HepG2 (cell line): Measurements from ENCODE around the gene RNASE13. TPM values are rescaled to one million over a fixed set of nuclear protein-coding genes. Genes with fewer than 3 reads are reported as not detected.

Experiments used
- HNF4A ChIP-seq: sonication (generic); formaldehyde crosslinking; IDR thresholded peaks from 2 replicates; pipeline ENCODE4 v1.4.0; 2020; ENCODE audit warnings: missing genetic modification reagents
- HNRNPH1 ChIP-seq: fragments of 200-400 bp; formaldehyde crosslinking; optimal IDR thresholded peaks from 2 replicates; pipeline ENCODE3; 2017; ENCODE audit warnings: mild to moderate bottlenecking, low read depth, low read length
- IRX3 ChIP-seq: sonication (generic); formaldehyde crosslinking; IDR thresholded peaks from 2 replicates; pipeline ENCODE4 v1.8.1; 2023; ENCODE audit warnings: mild to moderate bottlenecking, low read depth, missing genetic modification reagents, borderline replicate concordance
- JUNB ChIP-seq: sonication (generic); formaldehyde crosslinking; IDR thresholded peaks from 2 replicates; pipeline ENCODE4 v1.8.0; 2022; ENCODE audit warnings: missing genetic modification reagents, mild to moderate bottlenecking, borderline replicate concordance
- KAT7 ChIP-seq: IDR thresholded peaks from 2 replicates; pipeline ENCODE4 v1.6.1; 2018; ENCODE audit warnings: borderline replicate concordance, missing compliant biosample characterization
- KAT8 ChIP-seq: IDR thresholded peaks from 2 replicates; pipeline ENCODE4 v1.6.1; 2016; ENCODE audit warnings: missing genetic modification reagents, missing compliant biosample characterization
- KLF12 ChIP-seq: sonication (generic); formaldehyde crosslinking; IDR thresholded peaks from 2 replicates; pipeline ENCODE4 v1.4.0; 2020; ENCODE audit warnings: missing genetic modification reagents, borderline replicate concordance
- MAZ ChIP-seq, 2 experiments: sonication (generic) in 1 of 2; formaldehyde crosslinking in 1 of 2; IDR thresholded peaks; 2 replicates each; pipeline versions ENCODE4 v1.5.0 to v1.6.1; 2012 to 2020; ENCODE audit warnings: low read depth in 2 of 2, mild to moderate bottlenecking in 2 of 2, borderline replicate concordance in 1 of 2, improper control_type of control experiment in 1 of 2, low read length in 1 of 2, missing genetic modification reagents in 1 of 2, moderate library complexity in 1 of 2
- RXRB ChIP-seq: IDR thresholded peaks from 2 replicates; pipeline ENCODE4 v1.6.1; 2016; ENCODE audit warnings: borderline replicate concordance, missing genetic modification reagents, missing compliant biosample characterization
- SNAPC2 ChIP-seq: sonication (generic); formaldehyde crosslinking; IDR thresholded peaks from 2 replicates; pipeline ENCODE4 v1.8.1; 2022; ENCODE audit warnings: mild to moderate bottlenecking, missing genetic modification reagents
- WIZ ChIP-seq: sonication (generic); formaldehyde crosslinking; IDR thresholded peaks from 2 replicates; pipeline ENCODE4 v1.5.1; 2020; ENCODE audit warnings: mild to moderate bottlenecking, missing genetic modification reagents
- ZFY ChIP-seq: sonication (generic); formaldehyde crosslinking; IDR thresholded peaks from 2 replicates; pipeline ENCODE4 v1.4.0; 2020; ENCODE audit warnings: missing genetic modification reagents
- ZKSCAN8 ChIP-seq: IDR thresholded peaks from 2 replicates; pipeline ENCODE4 v1.6.1; 2016; ENCODE audit warnings: borderline replicate concordance, missing genetic modification reagents, missing compliant biosample characterization
- ZNF10 ChIP-seq: sonication (generic); formaldehyde crosslinking; IDR thresholded peaks from 2 replicates; pipeline ENCODE4 v1.4.0; 2020; ENCODE audit warnings: mild to moderate bottlenecking, low read depth, missing genetic modification reagents, borderline replicate concordance
- ZNF253 ChIP-seq: sonication (generic); formaldehyde crosslinking; IDR thresholded peaks from 2 replicates; pipeline ENCODE4 v1.8.0; 2022; ENCODE audit warnings: mild to moderate bottlenecking, missing genetic modification reagents, borderline replicate concordance
- ZNF713 ChIP-seq: sonication (generic); formaldehyde crosslinking; IDR thresholded peaks from 2 replicates; pipeline ENCODE4 v1.4.0; 2020; ENCODE audit warnings: mild to moderate bottlenecking, missing genetic modification reagents
- ZNF777 ChIP-seq: sonication (generic); formaldehyde crosslinking; IDR thresholded peaks from 2 replicates; pipeline ENCODE4 v1.4.0; 2020; ENCODE audit warnings: missing genetic modification reagents
- polyA plus RNA-seq, 8 experiments: library from polyadenylated mRNA; depleted of rRNA in 3 of 8; stranded (reverse) in 7 of 8; unstranded in 1 of 8; fragments of >200 nt; fragmentation: Illumina TruSeq in 4 of 8; extraction: Trizol in 4 of 8; gene quantifications; 2 replicates each; pipeline versions ENCODE4 v1.2.1 to v1.2.3, GENCODE V29; 2011 to 2016; ENCODE audit warnings: low read depth in 4 of 8, missing spikeins in 1 of 8, mixed read lengths in 1 of 8; ENCODE audit not compliant: insufficient read depth in 1 of 8
- total RNA-seq, 5 experiments: library from RNA; depleted of rRNA; stranded (reverse); fragments of >200 nt; fragmentation: Illumina TruSeq; extraction: Trizol; gene quantifications; 2 replicates each; pipeline ENCODE4 v1.2.3, GENCODE V29; 2016; ENCODE audit warnings: low read depth in 1 of 5
- TF ChIP-seq, protein P1 (sequence below): sonication (generic); formaldehyde crosslinking; IDR thresholded peaks from 2 replicates; pipeline ENCODE4 v1.5.1; 2020; ENCODE audit warnings: mild to moderate bottlenecking, missing genetic modification reagents, borderline replicate concordance
- TF ChIP-seq, protein P2 (sequence below): sonication (generic); formaldehyde crosslinking; IDR thresholded peaks from 2 replicates; pipeline ENCODE4 v1.4.0; 2020; ENCODE audit warnings: mild to moderate bottlenecking, missing genetic modification reagents
- TF ChIP-seq, protein P3 (sequence below): sonication (generic); formaldehyde crosslinking; IDR thresholded peaks from 2 replicates; pipeline ENCODE4 v1.4.0; 2020; ENCODE audit warnings: missing genetic modification reagents
- TF ChIP-seq, protein P4 (sequence below): sonication (generic); formaldehyde crosslinking; IDR thresholded peaks from 2 replicates; pipeline ENCODE4 v1.5.0; 2020; ENCODE audit warnings: missing genetic modification reagents
- TF ChIP-seq, protein P5 (sequence below): sonication (generic); formaldehyde crosslinking; IDR thresholded peaks from 2 replicates; pipeline ENCODE4 v1.8.1; 2022; ENCODE audit warnings: mild to moderate bottlenecking, missing genetic modification reagents

The RNASE13 gene
- total and polyA plus RNA-seq, 2 of the 13 experiments (the other 11 are each of a cell fraction or from before 2014, with no cell fraction given) = 1.0 TPM; not detected in 1

DNA sequence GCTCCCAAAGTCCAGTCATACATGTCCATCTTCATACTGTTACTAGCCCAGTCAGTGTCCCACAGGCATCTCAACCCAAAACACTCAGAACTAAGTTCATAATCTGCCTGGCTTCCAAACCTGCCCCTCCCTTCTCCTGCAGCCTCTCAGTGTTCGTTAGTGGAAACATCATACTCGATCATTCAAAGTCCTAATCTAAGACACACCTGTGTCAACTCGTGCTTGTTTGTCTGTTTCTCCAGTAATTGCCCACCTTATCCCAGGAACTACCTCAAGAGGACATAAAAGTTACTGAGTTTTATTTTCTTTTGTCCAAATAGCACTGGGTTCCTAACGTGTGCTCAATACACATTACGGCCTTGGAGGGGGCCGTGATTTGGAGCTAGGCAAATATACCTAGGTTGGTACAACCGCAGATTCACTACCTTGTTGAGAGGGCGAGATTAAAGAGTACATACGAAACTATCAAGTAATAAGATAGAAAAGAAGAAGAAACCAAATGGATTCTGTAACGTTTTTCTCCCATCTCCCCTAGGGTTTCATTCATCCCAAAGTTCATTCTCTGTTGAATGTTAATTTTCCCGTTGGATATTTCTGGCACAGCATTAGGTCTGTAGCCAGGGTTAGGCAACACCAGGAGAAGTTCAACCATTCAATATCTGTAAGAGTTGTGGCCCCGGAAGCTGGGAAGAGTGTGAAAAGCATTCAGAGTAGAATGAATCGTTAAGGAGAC, 26.2 kb upstream of the RNASE13 start (continued):
- TF ChIP-seq ZFY (no peak), HNF4A (peak; percentile 36; the same call in 1 of the 2 replicates), ZNF777 (CRISPR knock-in tag) (no peak), ZNF10 (CRISPR knock-in tag) (no peak), HNRNPH1 (no peak), KLF12 (CRISPR knock-in tag) (no peak), MAZ (IDR thresholded peaks at IDR 0.05; ENCODE audit: borderline replicate concordance, low read depth, low read length) (no peak), MAZ (CRISPR knock-in tag; IDR thresholded peaks at IDR 0.05; ENCODE audit: low read depth) (0 out of 2 replicates have a peak, but pooled peaks have one; percentile 25), SNAPC2 (no peak), WIZ (CRISPR knock-in tag) (0 out of 2 replicates have a peak, but pooled peaks have one; percentile 30), RXRB (CRISPR knock-in tag) (0 out of 2 replicates have a peak, but pooled peaks have one; percentile 26), KAT7 (no peak), JUNB (CRISPR knock-in tag) (no peak), KAT8 (peak; percentile 48), ZNF713 (CRISPR knock-in tag) (no peak), ZKSCAN8 (CRISPR knock-in tag) (0 out of 2 replicates have a peak, but pooled peaks have one; percentile 49), ZNF253 (CRISPR knock-in tag) (no peak), IRX3 (CRISPR knock-in tag) (no peak)
- TF ChIP-seq, protein P1, sequence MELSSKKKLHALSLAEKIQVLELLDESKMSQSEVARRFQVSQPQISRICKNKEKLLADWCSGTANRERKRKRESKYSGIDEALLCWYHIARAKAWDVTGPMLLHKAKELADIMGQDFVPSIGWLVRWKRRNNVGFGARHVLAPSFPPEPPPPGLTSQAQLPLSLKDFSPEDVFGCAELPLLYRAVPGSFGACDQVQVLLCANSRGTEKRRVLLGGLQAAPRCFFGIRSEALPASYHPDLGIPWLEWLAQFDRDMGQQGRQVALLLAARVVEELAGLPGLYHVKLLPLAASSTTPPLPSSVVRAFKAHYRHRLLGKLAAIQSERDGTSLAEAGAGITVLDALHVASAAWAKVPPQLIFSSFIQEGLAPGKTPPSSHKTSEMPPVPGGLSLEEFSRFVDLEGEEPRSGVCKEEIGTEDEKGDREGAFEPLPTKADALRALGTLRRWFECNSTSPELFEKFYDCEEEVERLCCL (CRISPR knock-in tag) = no peak
- TF ChIP-seq, protein P2, sequence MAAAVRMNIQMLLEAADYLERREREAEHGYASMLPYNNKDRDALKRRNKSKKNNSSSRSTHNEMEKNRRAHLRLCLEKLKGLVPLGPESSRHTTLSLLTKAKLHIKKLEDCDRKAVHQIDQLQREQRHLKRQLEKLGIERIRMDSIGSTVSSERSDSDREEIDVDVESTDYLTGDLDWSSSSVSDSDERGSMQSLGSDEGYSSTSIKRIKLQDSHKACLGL (CRISPR knock-in tag) = no peak
- TF ChIP-seq, protein P3, sequence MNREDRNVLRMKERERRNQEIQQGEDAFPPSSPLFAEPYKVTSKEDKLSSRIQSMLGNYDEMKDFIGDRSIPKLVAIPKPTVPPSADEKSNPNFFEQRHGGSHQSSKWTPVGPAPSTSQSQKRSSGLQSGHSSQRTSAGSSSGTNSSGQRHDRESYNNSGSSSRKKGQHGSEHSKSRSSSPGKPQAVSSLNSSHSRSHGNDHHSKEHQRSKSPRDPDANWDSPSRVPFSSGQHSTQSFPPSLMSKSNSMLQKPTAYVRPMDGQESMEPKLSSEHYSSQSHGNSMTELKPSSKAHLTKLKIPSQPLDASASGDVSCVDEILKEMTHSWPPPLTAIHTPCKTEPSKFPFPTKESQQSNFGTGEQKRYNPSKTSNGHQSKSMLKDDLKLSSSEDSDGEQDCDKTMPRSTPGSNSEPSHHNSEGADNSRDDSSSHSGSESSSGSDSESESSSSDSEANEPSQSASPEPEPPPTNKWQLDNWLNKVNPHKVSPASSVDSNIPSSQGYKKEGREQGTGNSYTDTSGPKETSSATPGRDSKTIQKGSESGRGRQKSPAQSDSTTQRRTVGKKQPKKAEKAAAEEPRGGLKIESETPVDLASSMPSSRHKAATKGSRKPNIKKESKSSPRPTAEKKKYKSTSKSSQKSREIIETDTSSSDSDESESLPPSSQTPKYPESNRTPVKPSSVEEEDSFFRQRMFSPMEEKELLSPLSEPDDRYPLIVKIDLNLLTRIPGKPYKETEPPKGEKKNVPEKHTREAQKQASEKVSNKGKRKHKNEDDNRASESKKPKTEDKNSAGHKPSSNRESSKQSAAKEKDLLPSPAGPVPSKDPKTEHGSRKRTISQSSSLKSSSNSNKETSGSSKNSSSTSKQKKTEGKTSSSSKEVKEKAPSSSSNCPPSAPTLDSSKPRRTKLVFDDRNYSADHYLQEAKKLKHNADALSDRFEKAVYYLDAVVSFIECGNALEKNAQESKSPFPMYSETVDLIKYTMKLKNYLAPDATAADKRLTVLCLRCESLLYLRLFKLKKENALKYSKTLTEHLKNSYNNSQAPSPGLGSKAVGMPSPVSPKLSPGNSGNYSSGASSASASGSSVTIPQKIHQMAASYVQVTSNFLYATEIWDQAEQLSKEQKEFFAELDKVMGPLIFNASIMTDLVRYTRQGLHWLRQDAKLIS (CRISPR knock-in tag) = no peak
- TF ChIP-seq, protein P4, sequence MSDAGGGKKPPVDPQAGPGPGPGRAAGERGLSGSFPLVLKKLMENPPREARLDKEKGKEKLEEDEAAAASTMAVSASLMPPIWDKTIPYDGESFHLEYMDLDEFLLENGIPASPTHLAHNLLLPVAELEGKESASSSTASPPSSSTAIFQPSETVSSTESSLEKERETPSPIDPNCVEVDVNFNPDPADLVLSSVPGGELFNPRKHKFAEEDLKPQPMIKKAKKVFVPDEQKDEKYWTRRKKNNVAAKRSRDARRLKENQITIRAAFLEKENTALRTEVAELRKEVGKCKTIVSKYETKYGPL (CRISPR knock-in tag) = no peak
- TF ChIP-seq, protein P5, sequence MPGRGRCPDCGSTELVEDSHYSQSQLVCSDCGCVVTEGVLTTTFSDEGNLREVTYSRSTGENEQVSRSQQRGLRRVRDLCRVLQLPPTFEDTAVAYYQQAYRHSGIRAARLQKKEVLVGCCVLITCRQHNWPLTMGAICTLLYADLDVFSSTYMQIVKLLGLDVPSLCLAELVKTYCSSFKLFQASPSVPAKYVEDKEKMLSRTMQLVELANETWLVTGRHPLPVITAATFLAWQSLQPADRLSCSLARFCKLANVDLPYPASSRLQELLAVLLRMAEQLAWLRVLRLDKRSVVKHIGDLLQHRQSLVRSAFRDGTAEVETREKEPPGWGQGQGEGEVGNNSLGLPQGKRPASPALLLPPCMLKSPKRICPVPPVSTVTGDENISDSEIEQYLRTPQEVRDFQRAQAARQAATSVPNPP = no peak
